ENCODE data around the gene SPDEF. TPM values are rescaled to one million over a fixed set of nuclear protein-coding genes. Genes with fewer than 3 reads are reported as not detected.

SPDEF gene
- total and polyA plus RNA-seq, 2 of the 13 experiments (the other 11 are each of a cell fraction or from before 2014, with no cell fraction given), result not detected

DNA sequence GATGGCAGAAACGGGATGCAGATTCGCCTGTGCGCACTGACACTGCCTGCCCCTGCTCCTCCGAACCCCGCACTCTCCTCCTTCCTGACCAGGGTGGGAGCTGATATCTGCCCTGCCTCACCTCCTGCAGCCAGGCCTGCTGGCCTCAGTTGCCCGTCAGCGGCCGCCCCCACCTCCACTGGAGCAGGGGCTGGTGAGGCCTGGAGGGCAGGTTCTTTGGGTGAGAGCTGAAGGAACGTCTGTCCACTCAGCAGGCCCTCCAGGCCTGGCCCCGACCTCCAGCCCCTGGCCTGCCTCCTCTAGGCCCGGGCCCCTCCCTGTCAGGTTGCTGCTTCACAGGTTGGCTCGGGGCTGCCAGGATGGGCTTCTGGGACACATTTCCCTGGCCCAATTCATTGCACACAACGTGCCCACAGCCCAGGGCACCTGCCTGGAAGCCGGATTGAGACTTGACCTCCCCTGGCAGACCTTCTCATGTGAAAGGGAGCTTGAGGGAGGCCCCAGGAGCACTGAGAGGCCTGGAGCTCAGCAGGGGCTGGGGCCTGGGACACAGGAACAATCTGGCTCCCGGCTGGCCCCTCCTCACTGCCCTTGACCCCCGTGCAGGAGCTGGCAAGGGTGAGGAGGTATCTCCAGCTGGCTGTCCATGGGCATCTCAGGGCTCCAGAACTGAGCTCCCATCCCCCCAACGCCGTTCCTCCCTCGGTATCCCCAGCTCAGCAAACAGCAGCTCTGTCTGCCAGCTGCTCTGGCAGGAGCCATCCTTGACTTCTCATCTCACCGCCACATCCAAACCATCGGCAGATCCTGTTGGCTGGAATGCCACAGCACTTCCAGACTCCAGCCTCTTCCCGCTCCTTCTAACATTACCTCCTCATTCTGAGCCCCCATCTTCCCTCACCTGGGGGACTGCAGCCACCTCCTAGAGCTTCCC lies 39.5 kb downstream of the SPDEF start:
- H2AFZ ChIP-seq (ENCODE audit: low read length), result no peak overlapping the region
- H3K36me3 ChIP-seq (replicated peaks in 1 of 2; ENCODE audit: control insufficient read depth in 1 of 2, insufficient read depth in 2 of 2, low read length in 2 of 2), result no peaks in the 10 kb centered on the region
- no peaks in the 10 kb centered on the region for H4K20me1 ChIP-seq (ENCODE audit: insufficient read depth, low read length)
- no peak overlapping the region for H3K27ac ChIP-seq (ENCODE audit: extremely low read length, insufficient read depth, low read length)
- 26% methylated on average over 16 of the region's 22 CpGs for WGBS (ENCODE audit: low lambda C conversion rate)
- H3K27me3 ChIP-seq (ENCODE audit: control insufficient read depth in 1 of 2, insufficient read depth in 2 of 2, low read length in 2 of 2), result peaks cover 4 to 67% of the 10 kb centered on the region in 2 experiments; a peak in 4 of 5 replicates
- POLR2A ChIA-PET, result interaction anchor here (0.6 kb wide), 1 partner anchor 227 kb away, joined by 4 read pairs; no protein-coding TSS in a partner anchor
- ATAC-seq, result no peak
- no peaks in the 10 kb centered on the region for H3K4me1 ChIP-seq (ENCODE audit: insufficient read depth, low read length)
- CTCF ChIA-PET (ENCODE audit: low intra/inter-chr PET ratio, low total read pairs), result no interaction called here
- DNase-seq (ENCODE audit: low spot score), result no peak
- no peak overlapping the region for H3K4me2 ChIP-seq (ENCODE audit: low read depth, low read length)
- no TSS peak for BruUV-seq (replicated peaks)
- FAIRE-seq, result no peak
- intact Hi-C loops (cut with micrococcal nuclease; ENCODE audit: unreplicated experiment), result no loop called here
- H3K9ac ChIP-seq (ENCODE audit: insufficient read depth, low read depth, low read length), result no peak overlapping the region
- no peaks in the 10 kb centered on the region for H3K9me3 ChIP-seq (ENCODE audit: low read length)
- in situ Hi-C loops (cut with HindIII; ENCODE audit: extremely low pct_ligation_motif_present, low pct_unique_long_range_greater_than_20kb), result no loop called here
- H3K4me3 ChIP-seq (replicated peaks in 1 of 3; ENCODE audit: insufficient read depth in 1 of 3, low read depth in 2 of 3, low read length in 3 of 3), result no peak overlapping the region
- no peaks in the 10 kb centered on the region for H3K79me2 ChIP-seq (ENCODE audit: insufficient read depth, low read length)
- no peak for TF ChIP-seq EED (CRISPR knock-in tag; IDR thresholded peaks at IDR 0.05)
- no peak for TF ChIP-seq ZNF569 (CRISPR knock-in tag; IDR thresholded peaks at IDR 0.05; ENCODE audit: borderline replicate concordance)
- TF ChIP-seq, protein P1, sequence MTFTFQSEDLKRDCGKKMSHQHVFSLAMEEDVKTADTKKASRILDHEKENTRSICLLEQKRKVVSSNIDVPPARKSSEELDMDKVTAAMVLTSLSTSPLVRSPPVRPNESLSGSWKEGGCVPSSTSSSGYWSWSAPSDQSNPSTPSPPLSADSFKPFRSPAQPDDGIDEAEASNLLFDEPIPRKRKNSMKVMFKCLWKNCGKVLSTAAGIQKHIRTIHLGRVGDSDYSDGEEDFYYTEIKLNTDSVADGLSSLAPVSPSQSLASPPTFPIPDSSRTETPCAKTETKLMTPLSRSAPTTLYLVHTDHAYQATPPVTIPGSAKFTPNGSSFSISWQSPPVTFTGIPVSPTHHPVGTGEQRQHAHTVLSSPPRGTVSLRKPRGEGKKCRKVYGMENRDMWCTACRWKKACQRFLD (CRISPR knock-in tag; IDR thresholded peaks at IDR 0.05; ENCODE audit: borderline replicate concordance), result no peak
- no peak for TF ChIP-seq ZKSCAN1 (IDR thresholded peaks at IDR 0.05; ENCODE audit: low read length)
- TF ChIP-seq KDM5A (IDR thresholded peaks at IDR 0.05; ENCODE audit: borderline replicate concordance, low read length), result no peak
- TF ChIP-seq ZFP90 (CRISPR knock-in tag; IDR thresholded peaks at IDR 0.05; ENCODE audit: borderline replicate concordance), result no peak
- TF ChIP-seq ZBTB46 (CRISPR knock-in tag; IDR thresholded peaks at IDR 0.05; ENCODE audit: borderline replicate concordance), result no peak
- TF ChIP-seq ZNF136 (CRISPR knock-in tag; IDR thresholded peaks at IDR 0.05; ENCODE audit: low read depth), result no peak
- no peak for TF ChIP-seq PTBP1 (IDR thresholded peaks at IDR 0.05; ENCODE audit: low read depth, low read length, poor library complexity, severe bottlenecking)
- no peak for TF ChIP-seq TAF15 (IDR thresholded peaks at IDR 0.05; ENCODE audit: low read depth, low read length, poor library complexity, severe bottlenecking)
- no peak for TF ChIP-seq HMG20B (CRISPR knock-in tag; conservative IDR thresholded peaks at IDR 0.05)
- TF ChIP-seq ZNF768 (CRISPR knock-in tag; IDR thresholded peaks at IDR 0.05), result no peak
- TF ChIP-seq ZNF441 (CRISPR knock-in tag; IDR thresholded peaks at IDR 0.05; ENCODE audit: borderline replicate concordance), result no peak
- no peak for TF ChIP-seq PRDM10 (CRISPR knock-in tag; IDR thresholded peaks at IDR 0.05; ENCODE audit: low read depth)
- TF ChIP-seq SP2 (CRISPR knock-in tag; IDR thresholded peaks at IDR 0.05), result no peak
- no peak for TF ChIP-seq ZNF564 (CRISPR knock-in tag; IDR thresholded peaks at IDR 0.05)

Measured in HepG2 (cell line).